ENCODE results near the gene CRADD. TPM values are rescaled to one million over a fixed set of nuclear protein-coding genes. Genes with fewer than 3 reads are reported as not detected.
"Not testable (repeated sequence)": the region's sequence is repeated elsewhere in the genome, so short reads cannot be mapped to it uniquely, and the experiment has no call there.

Gene CRADD
- total RNA-seq, 2 donors from 2014 or later = 56.1 to 94.8 TPM

GRCh38 chr12:93798279-93799151 is 121.3 kb downstream of the CRADD start:
- TF ChIP-seq CTCF (IDR thresholded peaks at IDR 0.05) = no peak
- no peak for DNase-seq (ENCODE audit: low spot score)
- peaks cover 0 to 29% of the 10 kb centered on the region in 2 donors for H3K4me1 ChIP-seq
- H3K36me3 ChIP-seq = no peaks in the 10 kb centered on the region
- H3K4me3 ChIP-seq = no peak overlapping the region
- H3K9me3 ChIP-seq = no peaks in the 10 kb centered on the region
- no peaks in the 10 kb centered on the region for H3K27me3 ChIP-seq
- no peak overlapping the region for H3K27ac ChIP-seq

DNA sequence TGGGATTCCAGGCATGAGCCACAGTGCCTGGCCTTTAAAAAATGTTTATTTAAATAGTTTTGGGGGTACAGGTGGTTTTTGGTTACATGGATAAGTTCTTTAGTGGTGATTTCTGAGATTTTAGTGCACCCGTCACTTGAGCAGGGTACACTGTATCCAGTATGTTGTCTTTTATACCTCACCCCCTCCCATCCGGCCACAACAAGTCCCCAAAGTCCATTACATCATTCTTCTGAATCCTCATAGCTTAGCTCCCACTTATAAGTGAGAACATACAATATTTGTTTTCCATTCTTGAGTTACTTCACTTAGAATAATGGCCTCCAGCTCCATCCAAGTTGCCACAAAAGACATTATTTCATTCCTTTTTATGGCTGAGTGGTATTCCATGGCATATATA is 124.5 kb downstream of the CRADD start:
- H3K27ac ChIP-seq; H3K4me3 ChIP-seq; H3K36me3 ChIP-seq; H3K9me3 ChIP-seq; DNase-seq (ENCODE audit: low spot score); H3K27me3 ChIP-seq: not testable (repeated sequence)
- H3K4me1 ChIP-seq = peaks cover 0 to 28% of the 10 kb centered on the region in 2 donors

GRCh38 chr12:93802293-93802692 is 125.1 kb downstream of the CRADD start:
- no peaks in the 10 kb centered on the region for H3K9me3 ChIP-seq
- DNase-seq (ENCODE audit: low spot score) = no peak
- peaks cover 0 to 28% of the 10 kb centered on the region in 2 donors for H3K4me1 ChIP-seq
- peak overlapping the region; percentile 65 to 73 for H3K27ac ChIP-seq
- no peak for TF ChIP-seq CTCF (IDR thresholded peaks at IDR 0.05)
- H3K36me3 ChIP-seq = no peaks in the 10 kb centered on the region
- no peak overlapping the region for H3K4me3 ChIP-seq
- H3K27me3 ChIP-seq = no peaks in the 10 kb centered on the region

GRCh38 chr12:93802698-93803423 is 125.7 kb downstream of the CRADD start:
- H3K27ac ChIP-seq = peak overlapping the region; percentile 65 to 73
- no peak for DNase-seq (ENCODE audit: low spot score)
- H3K4me1 ChIP-seq = peaks cover 0 to 28% of the 10 kb centered on the region in 2 donors
- no peaks in the 10 kb centered on the region for H3K36me3 ChIP-seq
- H3K9me3 ChIP-seq = no peaks in the 10 kb centered on the region
- H3K27me3 ChIP-seq = no peaks in the 10 kb centered on the region
- H3K4me3 ChIP-seq = peak overlapping the region in 1 of 2 donors; percentile 12
- TF ChIP-seq CTCF (IDR thresholded peaks at IDR 0.05) = peak in 1 of 2 donors; percentile 50

- no peaks in the 10 kb centered on the region for H3K36me3 ChIP-seq
- H3K9me3 ChIP-seq = no peaks in the 10 kb centered on the region
- peak overlapping the region; percentile 65 to 73 for H3K27ac ChIP-seq
- H3K4me3 ChIP-seq = peak overlapping the region in 1 of 2 donors; percentile 12
- DNase-seq (ENCODE audit: low spot score) = no peak
- peaks cover 0 to 28% of the 10 kb centered on the region in 2 donors for H3K4me1 ChIP-seq
- no peaks in the 10 kb centered on the region for H3K27me3 ChIP-seq
- TF ChIP-seq CTCF (IDR thresholded peaks at IDR 0.05) = no peak
Observed at GRCh38 chr12:93803424-93803807, 126.2 kb downstream of the CRADD start.
